Loucy (cell line): ENCODE data around the gene MAP3K20.
A peak's percentile ranks its signal among the peaks of the same experiment; 100 is the strongest.

Source experiments
- H2AFZ ChIP-seq: fragments of 200-600 bp; sonication (generic); 2 replicates; pipeline ENCODE4 v1.6.0; 2016; ENCODE audit warnings: antibody characterized with exemption, mild to moderate bottlenecking, low read length, moderate library complexity
- H3F3A ChIP-seq: fragments of 200-600 bp; 2 replicates; pipeline ENCODE4 v1.6.0; 2016; ENCODE audit warnings: antibody characterized with exemption, low read depth, mild to moderate bottlenecking
- H3K27me3 ChIP-seq: fragments of 200-600 bp; sonication (generic); 2 replicates; pipeline ENCODE4 v1.6.1; 2014; ENCODE audit warnings: low read length, mild to moderate bottlenecking; ENCODE audit not compliant: insufficient read depth, poor library complexity, severe bottlenecking
- H3K36me3 ChIP-seq: fragments of 200-600 bp; sonication (generic); 2 replicates; pipeline ENCODE4 v1.6.1; 2016; ENCODE audit warnings: low read length; ENCODE audit not compliant: insufficient read depth
- H3K4me1 ChIP-seq: fragments of 200-600 bp; sonication (generic); 2 replicates; pipeline ENCODE4 v1.5.1; 2014; ENCODE audit warnings: low read length, mild to moderate bottlenecking; ENCODE audit not compliant: insufficient read depth, poor library complexity, severe bottlenecking
- H3K4me2 ChIP-seq: fragments of 200-600 bp; sonication (generic); 2 replicates; pipeline ENCODE4 v1.6.0; 2014; ENCODE audit warnings: antibody characterized with exemption, low read length, low read depth, mild to moderate bottlenecking; ENCODE audit not compliant: poor library complexity, severe bottlenecking
- H3K4me3 ChIP-seq: fragments of 200-600 bp; sonication (generic); 2 replicates; pipeline ENCODE4 v1.5.1; 2014; ENCODE audit warnings: low read length, mild to moderate bottlenecking, mixed read lengths; ENCODE audit not compliant: poor library complexity, severe bottlenecking
- H3K79me2 ChIP-seq: fragments of 200-600 bp; sonication (generic); 2 replicates; pipeline ENCODE4 v1.6.1; 2014; ENCODE audit warnings: low read length; ENCODE audit not compliant: insufficient read depth
- H3K9ac ChIP-seq: fragments of 200-600 bp; sonication (generic); 2 replicates; pipeline ENCODE4 v1.6.0; 2014; ENCODE audit warnings: mild to moderate bottlenecking, low read depth, low read length, moderate library complexity; ENCODE audit not compliant: poor library complexity, severe bottlenecking
- H3K9me2 ChIP-seq: fragments of 200-600 bp; sonication (generic); replicated peaks from 2 replicates; pipeline ENCODE4 v1.6.1; 2016; ENCODE audit warnings: low read depth, low read length, mixed read lengths
- H3K9me3 ChIP-seq: fragments of 200-600 bp; sonication (generic); 2 replicates; pipeline ENCODE4 v1.6.1; 2014; ENCODE audit warnings: mild to moderate bottlenecking, antibody characterized with exemption, low read length, low read depth; ENCODE audit not compliant: insufficient read depth
- H4K20me1 ChIP-seq: fragments of 200-600 bp; sonication (generic); 2 replicates; pipeline ENCODE4 v1.6.0; 2014; ENCODE audit warnings: antibody characterized with exemption, low read length, mild to moderate bottlenecking; ENCODE audit not compliant: insufficient read depth, poor library complexity, severe bottlenecking
- CTCF ChIP-seq: fragments of 200-600 bp; sonication (generic); conservative IDR thresholded peaks from 2 replicates; pipeline ENCODE4 v1.5.1; 2014; ENCODE audit warnings: mild to moderate bottlenecking, antibody characterized with exemption, low read length
- EZH2phosphoT487 ChIP-seq: fragments of 200-600 bp; IDR thresholded peaks from 2 replicates; pipeline ENCODE4 v1.6.1; 2018; ENCODE audit warnings: antibody characterized with exemption, mild to moderate bottlenecking, moderate library complexity, borderline replicate concordance

MAP3K20 gene

GRCh38 chr2:173218326-173219056 is 142.8 kb downstream of the MAP3K20 start:
- H3K9ac ChIP-seq = no peak overlapping the region
- H3F3A ChIP-seq = no peaks in the 10 kb centered on the region
- no peaks in the 10 kb centered on the region for H3K9me2 ChIP-seq
- H3K9me3 ChIP-seq = no peaks in the 10 kb centered on the region
- H3K4me3 ChIP-seq = no peak overlapping the region
- TF ChIP-seq CTCF = no peak
- no peak for TF ChIP-seq EZH2phosphoT487
- H3K27me3 ChIP-seq = no peaks in the 10 kb centered on the region
- H3K36me3 ChIP-seq = no peaks in the 10 kb centered on the region
- no peak overlapping the region for H2AFZ ChIP-seq
- no peaks in the 10 kb centered on the region for H3K79me2 ChIP-seq
- H3K4me2 ChIP-seq = peak overlapping the region; percentile 19
- H4K20me1 ChIP-seq = no peaks in the 10 kb centered on the region
- H3K4me1 ChIP-seq = peaks cover 13% of the 10 kb centered on the region

- H3K4me1 ChIP-seq = peaks cover 13% of the 10 kb centered on the region
- H3K9ac ChIP-seq = no peak overlapping the region
- no peaks in the 10 kb centered on the region for H4K20me1 ChIP-seq
- H3K36me3 ChIP-seq = no peaks in the 10 kb centered on the region
- TF ChIP-seq CTCF = no peak
- TF ChIP-seq EZH2phosphoT487 = no peak
- H3K9me2 ChIP-seq = no peaks in the 10 kb centered on the region
- H3K4me2 ChIP-seq = no peak overlapping the region
- H3K79me2 ChIP-seq = no peaks in the 10 kb centered on the region
- no peaks in the 10 kb centered on the region for H3K9me3 ChIP-seq
- no peaks in the 10 kb centered on the region for H3F3A ChIP-seq
- H3K4me3 ChIP-seq = no peak overlapping the region
- H2AFZ ChIP-seq = no peak overlapping the region
- no peaks in the 10 kb centered on the region for H3K27me3 ChIP-seq
These were observed 145.6 kb downstream of the MAP3K20 start for GRCh38 chr2:173221132-173221695.

GRCh38 chr2:173221937-173222594 is 146.4 kb downstream of the MAP3K20 start:
- no peaks in the 10 kb centered on the region for H3K27me3 ChIP-seq
- H3K4me2 ChIP-seq = no peak overlapping the region
- H3K4me1 ChIP-seq = peaks cover 15% of the 10 kb centered on the region
- H3K36me3 ChIP-seq = no peaks in the 10 kb centered on the region
- no peaks in the 10 kb centered on the region for H3K9me3 ChIP-seq
- no peak overlapping the region for H2AFZ ChIP-seq
- no peaks in the 10 kb centered on the region for H3F3A ChIP-seq
- H4K20me1 ChIP-seq = no peaks in the 10 kb centered on the region
- no peak overlapping the region for H3K9ac ChIP-seq
- no peak for TF ChIP-seq CTCF
- no peak for TF ChIP-seq EZH2phosphoT487
- no peak overlapping the region for H3K4me3 ChIP-seq
- H3K79me2 ChIP-seq = no peaks in the 10 kb centered on the region
- H3K9me2 ChIP-seq = no peaks in the 10 kb centered on the region
